Measurements from ENCODE around the gene ATG2B. TPM values are rescaled to one million over a fixed set of nuclear protein-coding genes. Genes with fewer than 3 reads are reported as not detected.
A peak's percentile ranks its signal among the peaks of the same experiment; 100 is the strongest.

ATG2B gene
- total and polyA plus RNA-seq, 2 donors, result 9.6 to 15.2 TPM

GRCh38 chr14:96267916-96268315 is 95.2 kb downstream of the ATG2B start:
- Histone ChIP-seq H3K36me3 (ENCODE audit: control insufficient read depth in 2 of 2, insufficient read depth in 2 of 2, low read length in 1 of 2) (no peaks in the 10 kb centered on the region), H3K4me1 (ENCODE audit: control insufficient read depth in 2 of 2, insufficient read depth in 2 of 2, low read length in 2 of 2) (peaks cover 0 to 2% of the 10 kb centered on the region in 2 donors), H3K27ac (ENCODE audit: low read depth in 1 of 2, low read length in 1 of 2) (no peak overlapping the region), H3K4me3 (ENCODE audit: low read length in 2 of 2) (no peak overlapping the region), H3K9me3 (ENCODE audit: control insufficient read depth in 2 of 2, insufficient read depth in 1 of 2, low read length in 1 of 2) (no peaks in the 10 kb centered on the region), H3K27me3 (ENCODE audit: control insufficient read depth in 2 of 2, insufficient read depth in 1 of 2, low read length in 1 of 2) (no peaks in the 10 kb centered on the region)
- WGBS, result 97% methylated on average over 5 of the region's 5 CpGs
- no peak for DNase-seq (ENCODE audit: low read depth in 6 of 9, low spot score in 9 of 9)

DNA sequence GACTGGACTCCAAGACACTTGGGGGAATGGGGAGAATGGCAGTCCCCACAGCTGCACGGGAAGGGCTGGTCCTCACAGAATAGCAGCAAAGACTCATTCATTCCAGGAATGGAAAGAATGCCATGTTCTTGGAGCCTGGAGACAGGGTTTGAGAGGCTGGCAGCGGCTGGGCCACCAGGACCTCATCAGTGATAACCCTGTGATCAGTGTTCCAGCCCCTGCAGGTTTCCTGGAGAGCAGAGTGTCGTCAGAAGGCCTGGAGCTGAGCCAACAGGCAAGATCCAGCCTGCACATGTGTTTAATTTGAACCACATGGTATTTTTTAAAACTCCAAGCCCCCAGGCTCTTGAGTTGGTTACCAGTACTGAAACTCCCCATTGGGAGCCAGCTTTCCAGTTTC is 95.8 kb downstream of the ATG2B start:
- no peaks in the 10 kb centered on the region for H3K36me3 ChIP-seq (ENCODE audit: control insufficient read depth in 2 of 2, insufficient read depth in 2 of 2, low read length in 1 of 2)
- H3K27me3 ChIP-seq (ENCODE audit: control insufficient read depth in 2 of 2, insufficient read depth in 1 of 2, low read length in 1 of 2), result no peaks in the 10 kb centered on the region
- no peak overlapping the region for H3K27ac ChIP-seq (ENCODE audit: low read depth in 1 of 2, low read length in 1 of 2)
- no peaks in the 10 kb centered on the region for H3K9me3 ChIP-seq (ENCODE audit: control insufficient read depth in 2 of 2, insufficient read depth in 1 of 2, low read length in 1 of 2)
- 55% methylated on average over 3 of the region's 3 CpGs for WGBS
- H3K4me1 ChIP-seq (ENCODE audit: control insufficient read depth in 2 of 2, insufficient read depth in 2 of 2, low read length in 2 of 2), result peaks cover 0 to 2% of the 10 kb centered on the region in 2 donors
- DNase-seq (ENCODE audit: low read depth in 6 of 9, low spot score in 9 of 9), result peak in 1 of 9 donors; percentile 25
- H3K4me3 ChIP-seq (ENCODE audit: low read length in 2 of 2), result no peak overlapping the region

DNA sequence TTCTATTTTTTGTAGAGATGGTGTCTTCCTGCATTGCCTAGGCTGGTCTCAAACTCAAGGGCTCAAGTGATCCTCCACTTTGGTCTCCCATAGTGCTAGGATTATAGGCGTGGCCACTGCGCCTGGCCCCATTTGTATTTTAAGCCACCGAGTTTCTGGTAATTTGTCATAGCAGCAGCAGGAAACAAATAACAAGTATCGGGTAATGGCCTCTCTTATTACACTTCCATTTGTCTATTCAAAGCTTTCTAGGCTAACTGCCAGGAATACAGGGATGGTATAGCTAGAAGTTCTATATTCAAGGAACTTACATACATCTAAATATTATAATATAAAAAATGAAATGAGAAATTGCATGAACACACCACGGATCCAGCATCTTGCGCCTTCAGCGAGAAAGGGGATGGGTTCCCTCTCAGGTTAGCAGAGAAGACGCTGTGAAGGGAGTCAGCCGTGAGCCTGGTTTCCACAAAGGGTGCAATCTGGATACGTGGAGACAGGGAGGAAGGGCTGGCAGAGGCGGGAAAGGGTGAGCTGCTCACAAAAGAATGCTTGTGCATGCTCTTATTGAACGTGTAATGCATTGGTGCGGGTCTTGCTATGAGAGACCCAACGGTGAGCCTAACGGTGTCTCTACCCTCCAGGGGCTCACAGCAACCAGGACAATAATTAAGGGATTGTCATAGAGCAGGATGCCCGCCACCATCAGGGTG is 97.6 kb downstream of the ATG2B start:
- H3K4me3 ChIP-seq (ENCODE audit: low read length in 2 of 2), result no peak overlapping the region
- no peak for DNase-seq (ENCODE audit: low read depth in 6 of 9, low spot score in 9 of 9)
- H3K36me3 ChIP-seq (ENCODE audit: control insufficient read depth in 2 of 2, insufficient read depth in 2 of 2, low read length in 1 of 2), result no peaks in the 10 kb centered on the region
- peaks cover 0 to 2% of the 10 kb centered on the region in 2 donors for H3K4me1 ChIP-seq (ENCODE audit: control insufficient read depth in 2 of 2, insufficient read depth in 2 of 2, low read length in 2 of 2)
- H3K9me3 ChIP-seq (ENCODE audit: control insufficient read depth in 2 of 2, insufficient read depth in 1 of 2, low read length in 1 of 2), result no peaks in the 10 kb centered on the region
- WGBS, result 81% methylated on average over 16 of the region's 16 CpGs
- H3K27me3 ChIP-seq (ENCODE audit: control insufficient read depth in 2 of 2, insufficient read depth in 1 of 2, low read length in 1 of 2), result no peaks in the 10 kb centered on the region
- no peak overlapping the region for H3K27ac ChIP-seq (ENCODE audit: low read depth in 1 of 2, low read length in 1 of 2)

- no peak for DNase-seq (ENCODE audit: low read depth in 6 of 9, low spot score in 9 of 9)
- peaks cover 0 to 2% of the 10 kb centered on the region in 2 donors for H3K4me1 ChIP-seq (ENCODE audit: control insufficient read depth in 2 of 2, insufficient read depth in 2 of 2, low read length in 2 of 2)
- no peaks in the 10 kb centered on the region for H3K27me3 ChIP-seq (ENCODE audit: control insufficient read depth in 2 of 2, insufficient read depth in 1 of 2, low read length in 1 of 2)
- no peak overlapping the region for H3K27ac ChIP-seq (ENCODE audit: low read depth in 1 of 2, low read length in 1 of 2)
- H3K36me3 ChIP-seq (ENCODE audit: control insufficient read depth in 2 of 2, insufficient read depth in 2 of 2, low read length in 1 of 2), result no peaks in the 10 kb centered on the region
- H3K9me3 ChIP-seq (ENCODE audit: control insufficient read depth in 2 of 2, insufficient read depth in 1 of 2, low read length in 1 of 2), result no peaks in the 10 kb centered on the region
- WGBS, result 83% methylated on average over 3 of the region's 3 CpGs
- H3K4me3 ChIP-seq (ENCODE audit: low read length in 2 of 2), result no peak overlapping the region
Observed at GRCh38 chr14:96264853-96265252, 98.3 kb downstream of the ATG2B start.

DNA sequence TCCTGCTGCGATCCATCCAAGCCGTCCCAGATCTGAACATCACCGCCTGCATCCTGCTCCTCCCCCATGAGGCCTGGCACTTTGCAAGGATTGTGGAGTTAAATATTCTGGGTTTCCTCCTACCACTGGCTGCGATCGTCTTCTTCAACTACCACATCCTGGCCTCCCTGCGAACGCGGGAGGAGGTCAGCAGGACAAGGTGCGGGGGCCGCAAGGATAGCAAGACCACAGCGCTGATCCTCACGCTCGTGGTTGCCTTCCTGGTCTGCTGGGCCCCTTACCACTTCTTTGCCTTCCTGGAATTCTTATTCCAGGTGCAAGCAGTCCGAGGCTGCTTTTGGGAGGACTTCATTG is 99.0 kb downstream of the ATG2B start:
- Histone ChIP-seq H3K27ac (ENCODE audit: low read depth in 1 of 2, low read length in 1 of 2) (no peak overlapping the region), H3K9me3 (ENCODE audit: control insufficient read depth in 2 of 2, insufficient read depth in 1 of 2, low read length in 1 of 2) (no peaks in the 10 kb centered on the region), H3K4me1 (ENCODE audit: control insufficient read depth in 2 of 2, insufficient read depth in 2 of 2, low read length in 2 of 2) (peaks cover 0 to 2% of the 10 kb centered on the region in 2 donors), H3K36me3 (ENCODE audit: control insufficient read depth in 2 of 2, insufficient read depth in 2 of 2, low read length in 1 of 2) (no peaks in the 10 kb centered on the region), H3K4me3 (ENCODE audit: low read length in 2 of 2) (no peak overlapping the region), H3K27me3 (ENCODE audit: control insufficient read depth in 2 of 2, insufficient read depth in 1 of 2, low read length in 1 of 2) (no peaks in the 10 kb centered on the region)
- 91% methylated on average over 14 of the region's 14 CpGs for WGBS
- DNase-seq (ENCODE audit: low read depth in 6 of 9, low spot score in 9 of 9), result no peak

DNA sequence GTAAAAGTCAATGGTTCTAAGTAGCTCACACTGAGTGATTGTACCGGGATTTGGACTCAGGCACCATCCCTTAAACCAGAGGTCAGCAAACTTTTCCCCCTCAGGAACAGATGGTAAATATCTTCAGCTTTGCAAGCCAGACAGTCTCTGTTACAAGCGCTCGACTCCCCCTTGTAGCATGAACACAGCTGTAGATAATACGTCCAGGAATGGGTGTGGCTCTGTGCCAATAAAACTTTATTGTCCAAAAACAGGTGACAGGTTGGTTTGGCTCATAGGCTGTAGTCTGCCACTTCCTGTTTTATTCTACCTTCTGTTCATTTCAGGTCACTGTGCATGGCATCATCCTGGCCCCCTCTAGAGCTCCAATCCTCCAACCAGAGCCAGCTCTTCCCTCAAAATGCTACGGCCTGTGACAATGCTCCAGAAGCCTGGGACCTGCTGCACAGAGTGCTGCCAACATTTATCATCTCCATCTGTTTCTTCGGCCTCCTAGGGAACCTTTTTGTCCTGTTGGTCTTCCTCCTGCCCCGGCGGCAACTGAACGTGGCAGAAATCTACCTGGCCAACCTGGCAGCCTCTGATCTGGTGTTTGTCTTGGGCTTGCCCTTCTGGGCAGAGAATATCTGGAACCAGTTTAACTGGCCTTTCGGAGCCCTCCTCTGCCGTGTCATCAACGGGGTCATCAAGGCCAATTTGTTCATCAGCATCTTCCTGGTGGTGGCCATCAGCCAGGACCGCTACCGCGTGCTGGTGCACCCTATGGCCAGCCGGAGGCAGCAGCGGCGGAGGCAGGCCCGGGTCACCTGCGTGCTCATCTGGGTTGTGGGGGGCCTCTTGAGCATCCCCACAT is 99.6 kb downstream of the ATG2B start:
- Histone ChIP-seq H3K4me3 (ENCODE audit: low read length in 2 of 2) (no peak overlapping the region), H3K27ac (ENCODE audit: low read depth in 1 of 2, low read length in 1 of 2) (no peak overlapping the region), H3K27me3 (ENCODE audit: control insufficient read depth in 2 of 2, insufficient read depth in 1 of 2, low read length in 1 of 2) (no peaks in the 10 kb centered on the region), H3K4me1 (ENCODE audit: control insufficient read depth in 2 of 2, insufficient read depth in 2 of 2, low read length in 2 of 2) (peaks cover 0 to 2% of the 10 kb centered on the region in 2 donors), H3K36me3 (ENCODE audit: control insufficient read depth in 2 of 2, insufficient read depth in 2 of 2, low read length in 1 of 2) (no peaks in the 10 kb centered on the region), H3K9me3 (ENCODE audit: control insufficient read depth in 2 of 2, insufficient read depth in 1 of 2, low read length in 1 of 2) (no peaks in the 10 kb centered on the region)
- WGBS, result 93% methylated on average over 20 of the region's 20 CpGs
- no peak for DNase-seq (ENCODE audit: low read depth in 6 of 9, low spot score in 9 of 9)

DNA sequence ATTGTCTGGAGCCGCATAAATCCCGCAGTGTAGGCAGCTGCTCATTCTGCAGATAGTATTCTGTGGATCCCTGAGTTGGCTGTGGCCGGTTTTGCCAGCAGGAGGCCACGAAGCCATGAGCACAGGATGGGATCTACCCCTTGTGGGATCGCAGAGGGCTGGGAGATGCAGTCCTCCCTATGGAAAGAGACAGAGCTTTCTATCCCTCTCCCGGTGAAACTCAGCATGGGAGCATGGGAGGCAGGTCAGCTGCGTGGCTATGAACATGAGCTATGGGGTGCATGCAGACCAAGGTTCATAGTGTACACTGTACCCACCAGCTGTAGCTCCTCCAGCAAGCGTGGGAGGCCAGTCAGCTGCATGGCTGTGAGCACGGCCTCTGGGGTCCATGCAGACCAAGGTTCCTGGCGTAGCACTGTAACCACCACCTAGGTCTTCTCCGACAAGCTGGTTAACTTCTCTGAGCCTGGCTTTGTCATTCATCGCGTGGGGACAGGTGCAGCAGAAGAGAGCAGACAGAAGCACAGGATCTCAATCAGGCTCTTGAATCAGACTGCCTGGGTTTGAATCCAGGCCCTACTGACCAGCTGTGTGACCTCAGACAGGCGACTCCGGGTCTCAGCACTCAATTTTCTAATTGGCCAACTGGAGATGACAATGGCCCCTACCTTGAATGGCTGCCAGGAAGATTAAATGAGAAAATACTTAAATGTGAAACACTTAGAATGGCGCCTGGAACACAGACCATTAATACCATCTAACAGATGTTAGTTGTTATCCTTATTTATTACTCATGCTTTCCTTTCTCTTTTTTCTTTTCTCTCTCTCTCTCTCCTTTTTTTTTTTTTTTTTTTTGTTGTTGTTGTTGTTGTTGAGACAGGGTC is 101.1 kb downstream of the ATG2B start:
- no peaks in the 10 kb centered on the region for H3K9me3 ChIP-seq (ENCODE audit: control insufficient read depth in 2 of 2, insufficient read depth in 1 of 2, low read length in 1 of 2)
- H3K4me1 ChIP-seq (ENCODE audit: control insufficient read depth in 2 of 2, insufficient read depth in 2 of 2, low read length in 2 of 2), result peaks cover 0 to under 1% of the 10 kb centered on the region in 2 donors
- H3K27me3 ChIP-seq (ENCODE audit: control insufficient read depth in 2 of 2, insufficient read depth in 1 of 2, low read length in 1 of 2), result peaks cover 0 to 1% of the 10 kb centered on the region in 2 donors
- H3K4me3 ChIP-seq (ENCODE audit: low read length in 2 of 2), result no peak overlapping the region
- no peaks in the 10 kb centered on the region for H3K36me3 ChIP-seq (ENCODE audit: control insufficient read depth in 2 of 2, insufficient read depth in 2 of 2, low read length in 1 of 2)
- WGBS, result 92% methylated on average over 16 of the region's 16 CpGs
- DNase-seq (ENCODE audit: low read depth in 6 of 9, low spot score in 9 of 9), result no peak
- no peak overlapping the region for H3K27ac ChIP-seq (ENCODE audit: low read depth in 1 of 2, low read length in 1 of 2)

DNA sequence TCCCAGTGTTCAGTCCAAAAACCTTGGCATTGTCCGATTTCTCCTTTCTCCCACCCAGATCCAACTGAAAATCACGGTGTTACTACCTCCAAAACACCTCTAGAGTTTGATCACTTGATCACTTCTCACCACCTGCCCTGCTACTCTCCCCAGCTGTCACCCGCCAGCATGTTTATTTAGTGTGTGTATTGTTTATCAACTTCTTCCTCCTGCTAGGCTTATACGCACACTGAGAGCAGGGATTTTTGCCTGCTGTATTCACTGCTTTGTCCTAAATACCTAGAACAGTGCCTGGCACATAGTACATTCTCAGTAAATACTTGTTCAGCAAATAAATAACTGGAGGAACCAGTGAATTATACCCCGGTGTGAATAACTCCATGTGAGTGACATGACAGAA is 102.1 kb downstream of the ATG2B start:
- Histone ChIP-seq H3K36me3 (ENCODE audit: control insufficient read depth in 2 of 2, insufficient read depth in 2 of 2, low read length in 1 of 2) (no peaks in the 10 kb centered on the region), H3K4me3 (ENCODE audit: low read length in 2 of 2) (no peak overlapping the region), H3K27me3 (ENCODE audit: control insufficient read depth in 2 of 2, insufficient read depth in 1 of 2, low read length in 1 of 2) (peaks cover 0 to 3% of the 10 kb centered on the region in 2 donors), H3K4me1 (ENCODE audit: control insufficient read depth in 2 of 2, insufficient read depth in 2 of 2, low read length in 2 of 2) (no peaks in the 10 kb centered on the region), H3K27ac (ENCODE audit: low read depth in 1 of 2, low read length in 1 of 2) (no peak overlapping the region), H3K9me3 (ENCODE audit: control insufficient read depth in 2 of 2, insufficient read depth in 1 of 2, low read length in 1 of 2) (no peaks in the 10 kb centered on the region)
- WGBS, result 88% methylated on average over 5 of the region's 5 CpGs
- DNase-seq (ENCODE audit: low read depth in 6 of 9, low spot score in 9 of 9), result no peak

All from thymus (tissue), 11 donors.